Gastrocnemius medialis (tissue), 4 donors: ENCODE measurements around the gene EPB41. TPM values are rescaled to one million over a fixed set of nuclear protein-coding genes. Genes with fewer than 3 reads are reported as not detected.
A peak's percentile ranks its signal among the peaks of the same experiment; 100 is the strongest.

Source experiments
- ATAC-seq, 2 donors: fragments of 150-250 bp; one replicate each; pipeline ENCODE4 v1.9.1; 2016
- DNase-seq, 2 donors: peaks; one replicate each; pipeline ENCODE4 v3.0.0-alpha.2; 2019
- H3K27ac ChIP-seq, 4 donors: fragments of 200-600 bp; sonication (generic); 1 replicate in 1 of 4; 2 replicates in 3 of 4; pipeline ENCODE4 v1.5.1; 2016 to 2018; ENCODE audit warnings: mild to moderate bottlenecking in 2 of 4, moderate library complexity in 1 of 4
- H3K27me3 ChIP-seq, 3 donors: fragments of 200-600 bp; sonication (generic) in 2 of 3; 1 replicate in 1 of 3; 2 replicates in 2 of 3; pipeline versions ENCODE4 v1.5.1 to v1.6.0; 2016 to 2019; ENCODE audit warnings: mild to moderate bottlenecking in 1 of 3, moderate library complexity in 1 of 3
- H3K36me3 ChIP-seq, 2 donors: fragments of 200-600 bp; sonication (generic) in 1 of 2; one replicate each; pipeline ENCODE4 v1.5.1; 2017 to 2018
- H3K4me1 ChIP-seq, 2 donors: fragments of 200-600 bp; sonication (generic) in 1 of 2; one replicate each; pipeline ENCODE4 v1.5.1; 2016 to 2017; ENCODE audit warnings: mild to moderate bottlenecking in 2 of 2
- H3K4me3 ChIP-seq, 4 donors: fragments of 200-600 bp; sonication (generic) in 3 of 4; 1 replicate in 1 of 4; 2 replicates in 3 of 4; pipeline ENCODE4 v1.5.1; 2016 to 2019; ENCODE audit warnings: mild to moderate bottlenecking in 2 of 4
- H3K9me3 ChIP-seq, 3 donors: fragments of 200-600 bp; sonication (generic) in 2 of 3; 1 replicate in 1 of 3; 2 replicates in 2 of 3; pipeline ENCODE4 v1.5.1; 2016 to 2019
- POLR2A ChIP-seq, 2 donors: fragments of 450-650 bp; IDR thresholded peaks; one replicate each; pipeline ENCODE4 v1.6.1; 2017; ENCODE audit warnings: antibody characterized with exemption in 2 of 2, mild to moderate bottlenecking in 2 of 2, moderate library complexity in 2 of 2
- in situ Hi-C, 4 donors: fragments of 200-750 bp; cut with MboI; loops; one replicate each; pipeline versions ENCODE4 v1.15.0 to v1.8.0; 2017; ENCODE audit warnings: low sequenced_read_pairs in 4 of 4
- intact Hi-C: fragments of 100-400 bp; cut with DNase I; formaldehyde crosslinking; loops from one replicate; pipeline ENCODE4 v1.15.1; 2023; ENCODE audit warnings: low total_unique reads
- total RNA-seq, 4 donors: library from RNA; depleted of rRNA; stranded (reverse); fragments of >200 nt; gene quantifications; one replicate each; pipeline versions ENCODE4 v1.1.0 to v1.2.3, GENCODE V29; 2016
- TF ChIP-seq, protein P1 (sequence below), 5 experiments: fragments of 450-650 bp in 3 of 5; fragments of 200-600 bp in 2 of 5; sonication (generic) in 2 of 5; IDR thresholded peaks in 4 of 5; conservative IDR thresholded peaks in 1 of 5; 1 replicate in 4 of 5; 2 replicates in 1 of 5; pipeline ENCODE4 v1.5.1; 2016 to 2019; ENCODE audit warnings: antibody characterized with exemption in 5 of 5, mild to moderate bottlenecking in 3 of 5, moderate library complexity in 3 of 5

Gene EPB41
- total RNA-seq, 4 donors from 2014 or later, result 19.5 to 28.6 (median 23.6) TPM

DNA sequence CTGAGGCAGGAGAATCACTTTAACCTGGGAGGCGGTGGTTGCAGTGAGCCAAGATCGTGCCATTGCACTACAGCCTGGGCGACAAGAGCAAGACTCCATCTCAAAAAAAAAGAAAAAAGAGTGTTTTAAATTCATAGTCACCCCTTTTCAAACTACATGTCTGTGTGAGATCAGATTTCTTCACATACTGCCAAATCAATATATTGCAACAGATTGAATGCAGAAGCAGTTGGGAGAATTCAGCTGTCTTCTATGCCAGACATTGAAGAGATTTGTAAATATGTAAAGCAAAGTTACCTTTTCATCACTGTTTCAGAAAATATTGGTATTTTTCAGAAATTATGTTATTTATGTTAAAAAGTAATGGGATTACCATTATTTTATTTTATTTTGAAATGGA is 108.3 kb downstream of the EPB41 start:
- intact Hi-C loops, result no loop called here
- H3K27me3 ChIP-seq, result no peaks in the 10 kb centered on the region
- H3K4me3 ChIP-seq, result no peak overlapping the region
- H3K27ac ChIP-seq, result no peak overlapping the region
- in situ Hi-C loops, result no loop called here
- TF ChIP-seq POLR2A (IDR thresholded peaks at IDR 0.05), result no peak
- TF ChIP-seq, protein P1, sequence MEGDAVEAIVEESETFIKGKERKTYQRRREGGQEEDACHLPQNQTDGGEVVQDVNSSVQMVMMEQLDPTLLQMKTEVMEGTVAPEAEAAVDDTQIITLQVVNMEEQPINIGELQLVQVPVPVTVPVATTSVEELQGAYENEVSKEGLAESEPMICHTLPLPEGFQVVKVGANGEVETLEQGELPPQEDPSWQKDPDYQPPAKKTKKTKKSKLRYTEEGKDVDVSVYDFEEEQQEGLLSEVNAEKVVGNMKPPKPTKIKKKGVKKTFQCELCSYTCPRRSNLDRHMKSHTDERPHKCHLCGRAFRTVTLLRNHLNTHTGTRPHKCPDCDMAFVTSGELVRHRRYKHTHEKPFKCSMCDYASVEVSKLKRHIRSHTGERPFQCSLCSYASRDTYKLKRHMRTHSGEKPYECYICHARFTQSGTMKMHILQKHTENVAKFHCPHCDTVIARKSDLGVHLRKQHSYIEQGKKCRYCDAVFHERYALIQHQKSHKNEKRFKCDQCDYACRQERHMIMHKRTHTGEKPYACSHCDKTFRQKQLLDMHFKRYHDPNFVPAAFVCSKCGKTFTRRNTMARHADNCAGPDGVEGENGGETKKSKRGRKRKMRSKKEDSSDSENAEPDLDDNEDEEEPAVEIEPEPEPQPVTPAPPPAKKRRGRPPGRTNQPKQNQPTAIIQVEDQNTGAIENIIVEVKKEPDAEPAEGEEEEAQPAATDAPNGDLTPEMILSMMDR (IDR thresholded peaks at IDR 0.05 in 4 of 5, conservative IDR thresholded peaks at IDR 0.05 in 1 of 5), result no peak
- DNase-seq (no peak), ATAC-seq (no peak)
- H3K9me3 ChIP-seq, result no peaks in the 10 kb centered on the region
- H3K4me1 ChIP-seq, result no peaks in the 10 kb centered on the region
- no peaks in the 10 kb centered on the region for H3K36me3 ChIP-seq

DNA sequence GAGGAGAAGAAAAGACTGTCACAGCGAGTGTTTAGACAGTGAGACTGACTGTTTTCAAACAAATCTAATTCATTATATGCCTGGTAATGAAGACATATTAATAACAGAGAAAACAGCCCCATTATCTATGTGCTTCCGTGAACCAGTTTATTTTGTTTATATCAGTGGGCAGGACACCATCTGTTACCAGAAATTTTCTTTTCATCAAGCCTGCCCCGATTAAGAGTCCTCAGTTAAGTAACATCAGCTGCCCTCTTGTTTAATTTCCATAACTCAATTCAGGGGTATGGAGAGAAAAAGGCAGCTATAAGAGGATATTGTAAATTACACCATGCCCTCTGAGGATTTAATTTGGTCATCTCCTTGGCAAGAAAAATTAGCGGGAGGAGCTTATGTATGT is 115.3 kb downstream of the EPB41 start:
- Histone ChIP-seq H3K36me3 (peaks cover 0 to 8% of the 10 kb centered on the region in 2 donors), H3K27ac (no peak overlapping the region), H3K4me3 (no peak overlapping the region), H3K4me1 (no peaks in the 10 kb centered on the region), H3K9me3 (no peaks in the 10 kb centered on the region), H3K27me3 (no peaks in the 10 kb centered on the region)
- in situ Hi-C loops, result loop anchor here (5.0 to 10.0 kb wide), 2 partner anchors 147 to 245 kb away; no protein-coding TSS in a partner anchor
- DNase-seq (no peak), ATAC-seq (no peak)
- intact Hi-C loops, result loop anchor here (5.0 kb wide), 1 partner anchor 47 kb away; no protein-coding TSS in a partner anchor
- TF ChIP-seq POLR2A (IDR thresholded peaks at IDR 0.05), result no peak
- TF ChIP-seq, protein P1 (IDR thresholded peaks at IDR 0.05 in 4 of 5, conservative IDR thresholded peaks at IDR 0.05 in 1 of 5), result no peak

DNA sequence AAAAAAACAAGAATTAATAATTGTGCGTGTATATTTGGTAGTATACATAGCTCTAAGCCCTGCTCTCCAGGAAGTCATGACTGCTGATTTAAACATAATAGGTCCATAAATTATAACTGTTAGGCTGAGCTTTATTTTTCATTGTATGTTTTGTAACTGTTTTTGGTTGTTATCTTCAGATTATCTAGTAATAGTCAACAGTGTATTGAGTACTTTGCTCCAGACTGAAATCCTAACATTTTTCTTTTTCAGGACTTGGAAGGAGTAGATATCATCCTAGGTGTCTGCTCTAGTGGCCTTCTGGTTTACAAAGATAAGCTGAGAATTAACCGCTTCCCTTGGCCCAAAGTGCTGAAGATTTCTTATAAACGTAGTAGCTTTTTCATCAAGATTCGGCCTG is 118.5 kb downstream of the EPB41 start:
- H3K4me3 ChIP-seq, result no peak overlapping the region
- intact Hi-C loops (loop anchor here (2.0 to 5.0 kb wide), 2 partner anchors 51 to 248 kb away; no protein-coding TSS in a partner anchor), in situ Hi-C loops (loop anchor here (5.0 to 10.0 kb wide), 2 partner anchors 151 to 248 kb away; no protein-coding TSS in a partner anchor)
- H3K27ac ChIP-seq, result no peak overlapping the region
- peaks cover 0 to 17% of the 10 kb centered on the region in 2 donors for H3K36me3 ChIP-seq
- no peaks in the 10 kb centered on the region for H3K27me3 ChIP-seq
- no peak for DNase-seq
- ATAC-seq, result no peak
- H3K4me1 ChIP-seq, result no peaks in the 10 kb centered on the region
- no peaks in the 10 kb centered on the region for H3K9me3 ChIP-seq
- no peak for TF ChIP-seq POLR2A (IDR thresholded peaks at IDR 0.05)
- TF ChIP-seq, protein P1 (IDR thresholded peaks at IDR 0.05 in 4 of 5, conservative IDR thresholded peaks at IDR 0.05 in 1 of 5), result no peak

DNA sequence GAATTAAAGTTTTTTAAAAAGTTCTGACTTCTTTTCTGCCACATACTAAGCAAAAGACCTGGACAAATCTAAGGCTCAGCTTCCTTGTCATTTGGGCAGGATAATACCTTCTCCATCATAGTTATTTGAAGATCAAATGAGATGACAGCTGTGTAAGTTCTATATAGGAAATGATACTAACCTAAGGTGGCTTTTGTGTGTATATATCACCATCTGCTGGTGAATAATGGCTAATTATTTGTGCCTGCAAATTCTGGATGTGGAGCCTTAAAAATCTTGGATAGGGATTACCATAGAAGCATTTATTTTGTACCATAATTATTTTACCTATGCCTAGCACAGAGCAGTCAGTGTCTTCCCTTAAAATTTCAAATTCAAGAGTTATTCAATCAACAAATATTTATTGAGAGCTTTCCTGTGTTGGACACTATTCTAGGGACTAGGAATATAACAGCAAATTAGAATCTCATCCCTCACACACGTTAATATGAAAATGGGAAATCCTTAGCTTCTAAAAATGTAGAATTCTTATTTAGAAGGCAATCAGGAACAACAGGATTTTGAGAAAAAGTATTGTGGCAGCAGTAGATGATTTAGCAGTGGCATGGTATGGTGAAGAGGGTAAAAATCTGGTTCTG is 119.6 kb downstream of the EPB41 start:
- intact Hi-C loops (loop anchor here (1.0 to 5.0 kb wide), 4 partner anchors 52 to 249 kb away; no protein-coding TSS in a partner anchor), in situ Hi-C loops (loop anchor here (5.0 to 10.0 kb wide), 2 partner anchors 152 to 249 kb away; no protein-coding TSS in a partner anchor)
- DNase-seq, result no peak
- no peaks in the 10 kb centered on the region for H3K4me1 ChIP-seq
- H3K36me3 ChIP-seq, result peaks cover 0 to 17% of the 10 kb centered on the region in 2 donors
- no peaks in the 10 kb centered on the region for H3K27me3 ChIP-seq
- no peak overlapping the region for H3K4me3 ChIP-seq
- peak; percentile 45 to 51 for ATAC-seq
- no peak for TF ChIP-seq POLR2A (IDR thresholded peaks at IDR 0.05)
- TF ChIP-seq, protein P1 (IDR thresholded peaks at IDR 0.05 in 4 of 5, conservative IDR thresholded peaks at IDR 0.05 in 1 of 5), result peak; percentile 64 to 87 (median 76)
- H3K9me3 ChIP-seq, result no peaks in the 10 kb centered on the region
- no peak overlapping the region for H3K27ac ChIP-seq
